Mesenchymal stem cell (in vitro differentiated cells and primary cell): ENCODE data around the gene KCND2.

Experiments
- DNase-seq: peaks from one replicate; pipeline ENCODE4 v3.0.0-alpha.2; 2013
- H2AFZ ChIP-seq: one replicate; pipeline ENCODE4 v1.6.1; 2013; ENCODE audit warnings: low read depth, mild to moderate bottlenecking, control low read depth, inconsistent platforms, low read length, moderate library complexity
- H2AK5ac ChIP-seq: 2 replicates; pipeline ENCODE4 v1.6.1; 2013; ENCODE audit warnings: low read length, moderate library complexity, mild to moderate bottlenecking, inconsistent platforms; ENCODE audit not compliant: severe bottlenecking
- H2BK120ac ChIP-seq: one replicate; pipeline ENCODE4 v1.6.1; 2013; ENCODE audit warnings: low read depth, mild to moderate bottlenecking, inconsistent platforms, low read length, moderate library complexity
- H2BK12ac ChIP-seq, 2 experiments: one replicate each; pipeline ENCODE4 v1.6.1; 2013; ENCODE audit warnings: inconsistent platforms in 2 of 2, low read length in 2 of 2, mild to moderate bottlenecking in 2 of 2, moderate library complexity in 2 of 2, control low read depth in 1 of 2
- H2BK15ac ChIP-seq: one replicate; pipeline ENCODE4 v1.6.1; 2013; ENCODE audit warnings: mild to moderate bottlenecking, low read depth, inconsistent platforms; ENCODE audit not compliant: poor library complexity, severe bottlenecking
- H2BK5ac ChIP-seq: 2 replicates; pipeline ENCODE4 v1.6.1; 2013; ENCODE audit warnings: low read depth, mild to moderate bottlenecking, low read length, control low read depth, inconsistent platforms; ENCODE audit not compliant: poor library complexity, severe bottlenecking
- H3K14ac ChIP-seq, 2 experiments: one replicate each; pipeline ENCODE4 v1.6.1; 2013; ENCODE audit warnings: inconsistent platforms in 2 of 2, low read length in 2 of 2, control low read depth in 1 of 2, mild to moderate bottlenecking in 1 of 2, moderate library complexity in 1 of 2
- H3K18ac ChIP-seq, 2 experiments: one replicate each; pipeline ENCODE4 v1.6.1; 2013; ENCODE audit warnings: inconsistent platforms in 2 of 2, low read length in 2 of 2, control low read depth in 1 of 2, low read depth in 1 of 2, mild to moderate bottlenecking in 1 of 2
- H3K23ac ChIP-seq, 2 experiments: one replicate each; pipeline ENCODE4 v1.6.1; 2013; ENCODE audit warnings: inconsistent platforms in 2 of 2, low read length in 2 of 2, mild to moderate bottlenecking in 2 of 2, moderate library complexity in 2 of 2, control low read depth in 1 of 2
- H3K27ac ChIP-seq: 2 replicates; pipeline ENCODE4 v1.5.1; 2013; ENCODE audit warnings: mild to moderate bottlenecking, moderate library complexity, low read length, control low read depth, inconsistent platforms; ENCODE audit not compliant: poor library complexity, severe bottlenecking
- H3K27me3 ChIP-seq, 2 experiments: 2 replicates each; pipeline versions ENCODE4 v1.6.1 to v1.7.0; 2013; ENCODE audit warnings: low read length in 2 of 2, mild to moderate bottlenecking in 2 of 2, moderate library complexity in 2 of 2, control low read depth in 1 of 2, inconsistent platforms in 1 of 2; ENCODE audit not compliant: control insufficient read depth in 1 of 2, insufficient read depth in 1 of 2
- H3K36me3 ChIP-seq, 2 experiments: 2 replicates each; pipeline versions ENCODE4 v1.6.1 to v1.7.0; 2013; ENCODE audit warnings: low read length in 2 of 2, control low read depth in 1 of 2, inconsistent platforms in 1 of 2, low read depth in 1 of 2, mild to moderate bottlenecking in 1 of 2; ENCODE audit not compliant: insufficient read depth in 2 of 2, control insufficient read depth in 1 of 2
- H3K4ac ChIP-seq, 2 experiments: one replicate each; pipeline ENCODE4 v1.6.1; 2013; ENCODE audit warnings: inconsistent platforms in 2 of 2, low read length in 2 of 2, mild to moderate bottlenecking in 2 of 2, moderate library complexity in 2 of 2, control low read depth in 1 of 2, low read depth in 1 of 2
- H3K4me1 ChIP-seq: 2 replicates; pipeline ENCODE4 v1.6.1; 2013; ENCODE audit warnings: low read depth, low read length, control low read depth; ENCODE audit not compliant: control insufficient read depth, insufficient read depth
- H3K4me2 ChIP-seq: 2 replicates; pipeline ENCODE4 v1.6.1; 2013; ENCODE audit warnings: low read length, mild to moderate bottlenecking, inconsistent platforms; ENCODE audit not compliant: poor library complexity, severe bottlenecking
- H3K4me3 ChIP-seq, 2 experiments: 2 replicates each; pipeline versions ENCODE4 v1.5.1 to v1.7.0; 2013; ENCODE audit warnings: low read length in 2 of 2, mild to moderate bottlenecking in 2 of 2, control low read depth in 1 of 2, low read depth in 1 of 2; ENCODE audit not compliant: insufficient read depth in 1 of 2
- H3K79me1 ChIP-seq: replicated peaks from 2 replicates; pipeline ENCODE4 v1.6.1; 2013; ENCODE audit warnings: mild to moderate bottlenecking, control low read depth, low read length, inconsistent platforms; ENCODE audit not compliant: poor library complexity, severe bottlenecking
- H3K9ac ChIP-seq: 2 replicates; pipeline ENCODE4 v1.7.0; 2013; ENCODE audit warnings: mild to moderate bottlenecking, low read length, moderate library complexity
- H3K9me3 ChIP-seq: 2 replicates; pipeline ENCODE4 v1.7.0; 2013; ENCODE audit warnings: mild to moderate bottlenecking, low read length; ENCODE audit not compliant: control insufficient read depth
- H4K8ac ChIP-seq: one replicate; pipeline ENCODE4 v1.6.1; 2013; ENCODE audit warnings: inconsistent platforms, mild to moderate bottlenecking, low read length, moderate library complexity
- H4K91ac ChIP-seq: one replicate; pipeline ENCODE4 v1.6.1; 2013; ENCODE audit warnings: mild to moderate bottlenecking, low read length, inconsistent platforms
- WGBS: methylation state at CpG from one replicate; pipeline ENCODE4 v1.1.7; 2013; ENCODE audit warnings: mixed read lengths; 5-methylcytosine and 5-hydroxymethylcytosine counted together

Gene KCND2

GRCh38 chr7:120760050-120760449 lies 487.1 kb downstream of the KCND2 start:
- no peak overlapping the region for H2BK12ac ChIP-seq
- no peaks in the 10 kb centered on the region for H3K9me3 ChIP-seq
- H4K91ac ChIP-seq = no peak overlapping the region
- H3K4me2 ChIP-seq = no peak overlapping the region
- no peak overlapping the region for H2BK5ac ChIP-seq
- no peak overlapping the region for H3K4me3 ChIP-seq
- H3K4ac ChIP-seq = no peak overlapping the region
- H2AK5ac ChIP-seq = no peak overlapping the region
- H3K4me1 ChIP-seq = no peaks in the 10 kb centered on the region
- H3K36me3 ChIP-seq = no peaks in the 10 kb centered on the region
- no peak overlapping the region for H3K14ac ChIP-seq
- H3K27ac ChIP-seq = no peak overlapping the region
- no peak overlapping the region for H2BK15ac ChIP-seq
- H3K27me3 ChIP-seq = no peaks in the 10 kb centered on the region
- no peak overlapping the region for H4K8ac ChIP-seq
- no peak overlapping the region for H2BK120ac ChIP-seq
- no peak overlapping the region for H3K18ac ChIP-seq
- H3K9ac ChIP-seq = no peak overlapping the region
- 86% methylated on average over 2 of the region's 2 CpGs for WGBS
- no peak for DNase-seq
- H3K79me1 ChIP-seq = no peaks in the 10 kb centered on the region
- no peak overlapping the region for H3K23ac ChIP-seq
- H2AFZ ChIP-seq = no peak overlapping the region

DNA sequence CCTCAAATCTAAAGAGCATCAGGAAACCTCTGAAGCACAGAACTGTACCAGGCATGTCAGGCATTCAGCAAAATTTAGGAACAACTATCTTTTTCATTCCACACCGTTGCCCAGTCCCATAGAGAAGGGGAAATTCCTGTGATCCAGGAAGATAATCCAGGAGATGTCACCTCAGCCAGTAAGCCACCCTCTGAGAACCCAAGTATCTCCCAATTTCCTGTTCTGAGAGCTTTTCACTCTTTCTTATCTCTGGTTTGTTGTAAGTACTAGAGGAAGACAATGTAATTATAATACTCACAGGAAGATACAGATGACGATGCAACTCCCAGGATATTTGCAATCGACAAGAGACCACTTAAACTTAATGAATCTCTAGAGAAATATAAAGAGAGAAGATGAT lies 487.9 kb downstream of the KCND2 start:
- 7% methylated on average over 1 of the region's 3 CpGs for WGBS
- no peak for DNase-seq
- H3K4ac ChIP-seq = no peak overlapping the region

DNA sequence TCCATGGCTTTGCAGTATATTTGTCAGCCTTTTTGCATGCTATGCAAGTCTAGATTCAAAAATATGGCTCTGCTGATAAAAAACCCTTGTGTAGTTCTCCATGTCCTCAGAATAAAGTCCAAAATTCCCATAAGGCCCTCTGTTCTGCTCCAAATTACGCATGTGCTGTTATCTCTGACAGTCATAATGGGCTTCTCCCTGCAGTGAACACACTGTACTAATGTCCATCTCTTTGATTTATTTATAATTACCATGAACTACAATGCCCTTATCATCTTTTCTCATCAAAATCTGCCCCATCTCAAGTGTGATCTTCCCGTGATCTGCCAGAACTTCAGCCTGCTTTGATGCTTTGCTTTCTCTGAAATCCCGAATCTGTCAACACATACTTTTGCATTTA lies 497.2 kb downstream of the KCND2 start:
- H3K4ac ChIP-seq = no peak overlapping the region
- H3K36me3 ChIP-seq = no peaks in the 10 kb centered on the region
- no peak overlapping the region for H2BK15ac ChIP-seq
- H2BK12ac ChIP-seq = no peak overlapping the region
- no peaks in the 10 kb centered on the region for H3K27me3 ChIP-seq
- WGBS = 52% methylated on average over 3 of the region's 3 CpGs
- no peak overlapping the region for H3K23ac ChIP-seq
- H4K91ac ChIP-seq = no peak overlapping the region
- H2BK120ac ChIP-seq = no peak overlapping the region
- H2AK5ac ChIP-seq = no peak overlapping the region
- no peak overlapping the region for H2BK5ac ChIP-seq
- H3K27ac ChIP-seq = no peak overlapping the region
- peak; percentile 43 for DNase-seq
- no peak overlapping the region for H2AFZ ChIP-seq
- H3K9ac ChIP-seq = no peak overlapping the region
- H4K8ac ChIP-seq = no peak overlapping the region
- no peaks in the 10 kb centered on the region for H3K9me3 ChIP-seq
- no peak overlapping the region for H3K14ac ChIP-seq
- no peaks in the 10 kb centered on the region for H3K4me1 ChIP-seq
- H3K4me3 ChIP-seq = no peak overlapping the region
- no peak overlapping the region for H3K18ac ChIP-seq
- no peak overlapping the region for H3K4me2 ChIP-seq
- no peaks in the 10 kb centered on the region for H3K79me1 ChIP-seq

More for the DNA sequence above, 487.9 kb downstream of the KCND2 start:
- H3K4me1 ChIP-seq = no peaks in the 10 kb centered on the region
- no peak overlapping the region for H3K23ac ChIP-seq
- H3K14ac ChIP-seq = no peak overlapping the region
- no peak overlapping the region for H4K8ac ChIP-seq
- no peak overlapping the region for H3K9ac ChIP-seq
- H3K4me3 ChIP-seq = no peak overlapping the region
- H2AK5ac ChIP-seq = no peak overlapping the region
- no peak overlapping the region for H4K91ac ChIP-seq
- no peaks in the 10 kb centered on the region for H3K9me3 ChIP-seq
- H3K27ac ChIP-seq = no peak overlapping the region
- H2BK15ac ChIP-seq = no peak overlapping the region
- no peak overlapping the region for H3K18ac ChIP-seq
- no peaks in the 10 kb centered on the region for H3K79me1 ChIP-seq
- no peaks in the 10 kb centered on the region for H3K27me3 ChIP-seq
- no peak overlapping the region for H3K4me2 ChIP-seq
- H3K36me3 ChIP-seq = no peaks in the 10 kb centered on the region
- H2BK120ac ChIP-seq = no peak overlapping the region
- no peak overlapping the region for H2BK5ac ChIP-seq
- no peak overlapping the region for H2BK12ac ChIP-seq
- H2AFZ ChIP-seq = no peak overlapping the region

DNA sequence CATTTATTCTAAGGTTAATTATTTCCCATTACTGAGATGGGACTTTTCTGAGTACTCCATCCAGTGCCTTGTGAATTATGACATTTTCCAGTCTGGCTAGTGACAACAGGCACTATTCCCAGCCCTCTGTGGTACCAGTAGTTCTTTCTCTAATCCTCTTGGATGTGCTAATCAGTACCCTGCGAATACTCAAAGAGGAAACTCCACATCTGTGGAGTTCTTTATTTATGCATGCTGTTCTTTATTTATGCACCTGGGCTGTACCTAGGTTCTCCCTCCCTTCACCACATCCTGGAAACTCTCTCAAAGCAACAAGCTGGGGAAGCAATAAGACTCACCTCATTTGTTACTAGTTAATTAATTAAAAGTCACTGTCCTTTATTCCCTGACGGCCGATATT lies 501.5 kb downstream of the KCND2 start:
- no peak overlapping the region for H3K4ac ChIP-seq
- H3K36me3 ChIP-seq = no peaks in the 10 kb centered on the region
- no peak overlapping the region for H2AFZ ChIP-seq
- no peak overlapping the region for H3K18ac ChIP-seq
- H3K27ac ChIP-seq = no peak overlapping the region
- no peaks in the 10 kb centered on the region for H3K79me1 ChIP-seq
- H2BK5ac ChIP-seq = no peak overlapping the region
- H3K27me3 ChIP-seq = no peaks in the 10 kb centered on the region
- no peaks in the 10 kb centered on the region for H3K4me1 ChIP-seq
- no peak overlapping the region for H3K14ac ChIP-seq
- H4K8ac ChIP-seq = no peak overlapping the region
- H2BK12ac ChIP-seq = no peak overlapping the region
- no peak overlapping the region for H4K91ac ChIP-seq
- H3K23ac ChIP-seq = no peak overlapping the region
- no peak overlapping the region for H3K9ac ChIP-seq
- DNase-seq = no peak
- H2BK120ac ChIP-seq = no peak overlapping the region
- H3K9me3 ChIP-seq = no peaks in the 10 kb centered on the region
- H2BK15ac ChIP-seq = no peak overlapping the region
- 100% methylated on average over 2 of the region's 3 CpGs for WGBS
- H3K4me2 ChIP-seq = no peak overlapping the region
- H3K4me3 ChIP-seq = no peak overlapping the region
- no peak overlapping the region for H2AK5ac ChIP-seq
